NT2/D1 (cell line): Measurements from ENCODE around the gene NADSYN1.

Source experiments
- SUZ12 ChIP-seq: IDR thresholded peaks from 2 replicates; pipeline ENCODE4 v1.6.1; 2011; ENCODE audit not compliant: insufficient read length, insufficient read depth; ENCODE audit errors: extremely low read depth
- YY1 ChIP-seq: IDR thresholded peaks from 2 replicates; pipeline ENCODE4 v1.6.1; 2011; ENCODE audit not compliant: insufficient read length, insufficient read depth
- ZNF274 ChIP-seq: IDR thresholded peaks from 2 replicates; pipeline ENCODE4 v1.6.1; 2011; ENCODE audit warnings: mild to moderate bottlenecking, low read depth, low read length

DNA sequence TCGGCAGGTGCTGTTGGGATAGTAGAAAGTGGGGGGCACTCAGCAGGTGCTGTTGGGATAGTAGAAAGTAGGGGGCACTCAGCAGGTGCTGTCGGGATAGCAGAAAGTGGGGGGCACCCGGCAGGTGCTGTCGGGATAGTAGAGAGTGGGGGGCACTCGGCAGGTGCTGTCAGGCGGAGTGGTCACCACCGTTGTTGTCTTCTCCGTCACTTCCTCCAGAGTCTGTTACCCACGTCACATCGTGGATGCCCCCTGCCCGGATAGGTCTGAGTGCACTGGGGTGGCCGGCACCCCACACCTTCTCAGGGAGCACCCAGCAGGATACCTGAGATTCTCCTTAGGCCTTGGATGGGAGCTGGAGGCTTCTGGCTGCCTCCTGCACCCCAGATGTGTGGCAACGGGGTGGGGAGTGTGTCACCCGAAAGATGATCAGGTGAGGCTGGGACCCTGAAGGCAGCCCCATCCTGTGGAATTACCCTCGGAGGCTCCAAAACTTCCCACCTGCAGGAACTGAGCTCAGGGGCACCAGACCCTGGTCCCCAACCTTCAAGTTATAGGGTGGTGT lies 50.0 kb downstream of the NADSYN1 start:
- TF ChIP-seq SUZ12 (no peak), YY1 (no peak), ZNF274 (no peak)
